ENCODE data around the gene APOF.

DNA sequence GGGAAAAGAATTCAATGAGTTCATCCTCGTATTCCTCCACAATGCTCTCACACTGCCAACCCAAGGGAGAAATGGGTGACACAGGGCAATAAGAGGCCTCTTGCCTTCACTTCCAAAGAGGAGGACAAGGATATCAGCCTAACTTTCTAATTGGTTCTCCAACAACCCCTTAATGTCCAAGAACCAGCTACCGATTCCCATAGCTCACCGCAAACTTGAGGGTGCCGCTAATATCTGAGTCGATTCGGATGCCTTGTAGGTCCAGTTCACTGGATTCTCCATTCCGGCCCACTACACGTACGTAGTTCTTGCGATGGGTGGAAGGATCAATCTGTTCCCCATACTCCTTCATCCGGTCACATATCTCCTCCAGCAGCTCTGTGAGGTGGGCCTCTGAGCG, 51.7 kb downstream of the APOF start:
- TF ChIP-seq, protein P1, sequence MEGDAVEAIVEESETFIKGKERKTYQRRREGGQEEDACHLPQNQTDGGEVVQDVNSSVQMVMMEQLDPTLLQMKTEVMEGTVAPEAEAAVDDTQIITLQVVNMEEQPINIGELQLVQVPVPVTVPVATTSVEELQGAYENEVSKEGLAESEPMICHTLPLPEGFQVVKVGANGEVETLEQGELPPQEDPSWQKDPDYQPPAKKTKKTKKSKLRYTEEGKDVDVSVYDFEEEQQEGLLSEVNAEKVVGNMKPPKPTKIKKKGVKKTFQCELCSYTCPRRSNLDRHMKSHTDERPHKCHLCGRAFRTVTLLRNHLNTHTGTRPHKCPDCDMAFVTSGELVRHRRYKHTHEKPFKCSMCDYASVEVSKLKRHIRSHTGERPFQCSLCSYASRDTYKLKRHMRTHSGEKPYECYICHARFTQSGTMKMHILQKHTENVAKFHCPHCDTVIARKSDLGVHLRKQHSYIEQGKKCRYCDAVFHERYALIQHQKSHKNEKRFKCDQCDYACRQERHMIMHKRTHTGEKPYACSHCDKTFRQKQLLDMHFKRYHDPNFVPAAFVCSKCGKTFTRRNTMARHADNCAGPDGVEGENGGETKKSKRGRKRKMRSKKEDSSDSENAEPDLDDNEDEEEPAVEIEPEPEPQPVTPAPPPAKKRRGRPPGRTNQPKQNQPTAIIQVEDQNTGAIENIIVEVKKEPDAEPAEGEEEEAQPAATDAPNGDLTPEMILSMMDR (tag by site-specific recombination; IDR thresholded peaks at IDR 0.05): no peak
- no peak for TF ChIP-seq ZNF350 (tag by site-specific recombination; IDR thresholded peaks at IDR 0.05)
- TF ChIP-seq MYNN (tag by site-specific recombination; IDR thresholded peaks at IDR 0.05; ENCODE audit: borderline replicate concordance): no peak
- no peak for TF ChIP-seq ZNF274 (IDR thresholded peaks at IDR 0.05; ENCODE audit: low read length)
- no peak for TF ChIP-seq ZNF274 (tag by site-specific recombination; IDR thresholded peaks at IDR 0.05; ENCODE audit: borderline replicate concordance)
- TF ChIP-seq, protein P2, sequence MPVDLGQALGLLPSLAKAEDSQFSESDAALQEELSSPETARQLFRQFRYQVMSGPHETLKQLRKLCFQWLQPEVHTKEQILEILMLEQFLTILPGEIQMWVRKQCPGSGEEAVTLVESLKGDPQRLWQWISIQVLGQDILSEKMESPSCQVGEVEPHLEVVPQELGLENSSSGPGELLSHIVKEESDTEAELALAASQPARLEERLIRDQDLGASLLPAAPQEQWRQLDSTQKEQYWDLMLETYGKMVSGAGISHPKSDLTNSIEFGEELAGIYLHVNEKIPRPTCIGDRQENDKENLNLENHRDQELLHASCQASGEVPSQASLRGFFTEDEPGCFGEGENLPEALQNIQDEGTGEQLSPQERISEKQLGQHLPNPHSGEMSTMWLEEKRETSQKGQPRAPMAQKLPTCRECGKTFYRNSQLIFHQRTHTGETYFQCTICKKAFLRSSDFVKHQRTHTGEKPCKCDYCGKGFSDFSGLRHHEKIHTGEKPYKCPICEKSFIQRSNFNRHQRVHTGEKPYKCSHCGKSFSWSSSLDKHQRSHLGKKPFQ (tag by site-specific recombination; IDR thresholded peaks at IDR 0.05): no peak
- no peak for TF ChIP-seq ZNF433 (tag by site-specific recombination; IDR thresholded peaks at IDR 0.05; ENCODE audit: low read depth)
- TF ChIP-seq ZNF311 (tag by site-specific recombination; IDR thresholded peaks at IDR 0.05; ENCODE audit: borderline replicate concordance): no peak
- no peak for TF ChIP-seq KLF7 (tag by site-specific recombination; IDR thresholded peaks at IDR 0.05; ENCODE audit: borderline replicate concordance)
- TF ChIP-seq SCRT2 (tag by site-specific recombination; IDR thresholded peaks at IDR 0.05): no peak
- no peak for TF ChIP-seq ZNF558 (tag by site-specific recombination; IDR thresholded peaks at IDR 0.05)
